HL-60/S4 treated with retinoic acid at 250 ng/mL for 4 days and 3 days (cell line): ENCODE measurements around the gene ADAMTSL3.

Experiments used
- in situ Hi-C: fragments of 300-500 bp; cut with MboI; formaldehyde crosslinking; loops from 2 replicates; pipeline ENCODE4 v1.7.0; 2022; ENCODE audit warnings: low sequenced_read_pairs

ADAMTSL3 gene, protein sequence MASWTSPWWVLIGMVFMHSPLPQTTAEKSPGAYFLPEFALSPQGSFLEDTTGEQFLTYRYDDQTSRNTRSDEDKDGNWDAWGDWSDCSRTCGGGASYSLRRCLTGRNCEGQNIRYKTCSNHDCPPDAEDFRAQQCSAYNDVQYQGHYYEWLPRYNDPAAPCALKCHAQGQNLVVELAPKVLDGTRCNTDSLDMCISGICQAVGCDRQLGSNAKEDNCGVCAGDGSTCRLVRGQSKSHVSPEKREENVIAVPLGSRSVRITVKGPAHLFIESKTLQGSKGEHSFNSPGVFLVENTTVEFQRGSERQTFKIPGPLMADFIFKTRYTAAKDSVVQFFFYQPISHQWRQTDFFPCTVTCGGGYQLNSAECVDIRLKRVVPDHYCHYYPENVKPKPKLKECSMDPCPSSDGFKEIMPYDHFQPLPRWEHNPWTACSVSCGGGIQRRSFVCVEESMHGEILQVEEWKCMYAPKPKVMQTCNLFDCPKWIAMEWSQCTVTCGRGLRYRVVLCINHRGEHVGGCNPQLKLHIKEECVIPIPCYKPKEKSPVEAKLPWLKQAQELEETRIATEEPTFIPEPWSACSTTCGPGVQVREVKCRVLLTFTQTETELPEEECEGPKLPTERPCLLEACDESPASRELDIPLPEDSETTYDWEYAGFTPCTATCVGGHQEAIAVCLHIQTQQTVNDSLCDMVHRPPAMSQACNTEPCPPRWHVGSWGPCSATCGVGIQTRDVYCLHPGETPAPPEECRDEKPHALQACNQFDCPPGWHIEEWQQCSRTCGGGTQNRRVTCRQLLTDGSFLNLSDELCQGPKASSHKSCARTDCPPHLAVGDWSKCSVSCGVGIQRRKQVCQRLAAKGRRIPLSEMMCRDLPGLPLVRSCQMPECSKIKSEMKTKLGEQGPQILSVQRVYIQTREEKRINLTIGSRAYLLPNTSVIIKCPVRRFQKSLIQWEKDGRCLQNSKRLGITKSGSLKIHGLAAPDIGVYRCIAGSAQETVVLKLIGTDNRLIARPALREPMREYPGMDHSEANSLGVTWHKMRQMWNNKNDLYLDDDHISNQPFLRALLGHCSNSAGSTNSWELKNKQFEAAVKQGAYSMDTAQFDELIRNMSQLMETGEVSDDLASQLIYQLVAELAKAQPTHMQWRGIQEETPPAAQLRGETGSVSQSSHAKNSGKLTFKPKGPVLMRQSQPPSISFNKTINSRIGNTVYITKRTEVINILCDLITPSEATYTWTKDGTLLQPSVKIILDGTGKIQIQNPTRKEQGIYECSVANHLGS (N-terminal part only)

DNA sequence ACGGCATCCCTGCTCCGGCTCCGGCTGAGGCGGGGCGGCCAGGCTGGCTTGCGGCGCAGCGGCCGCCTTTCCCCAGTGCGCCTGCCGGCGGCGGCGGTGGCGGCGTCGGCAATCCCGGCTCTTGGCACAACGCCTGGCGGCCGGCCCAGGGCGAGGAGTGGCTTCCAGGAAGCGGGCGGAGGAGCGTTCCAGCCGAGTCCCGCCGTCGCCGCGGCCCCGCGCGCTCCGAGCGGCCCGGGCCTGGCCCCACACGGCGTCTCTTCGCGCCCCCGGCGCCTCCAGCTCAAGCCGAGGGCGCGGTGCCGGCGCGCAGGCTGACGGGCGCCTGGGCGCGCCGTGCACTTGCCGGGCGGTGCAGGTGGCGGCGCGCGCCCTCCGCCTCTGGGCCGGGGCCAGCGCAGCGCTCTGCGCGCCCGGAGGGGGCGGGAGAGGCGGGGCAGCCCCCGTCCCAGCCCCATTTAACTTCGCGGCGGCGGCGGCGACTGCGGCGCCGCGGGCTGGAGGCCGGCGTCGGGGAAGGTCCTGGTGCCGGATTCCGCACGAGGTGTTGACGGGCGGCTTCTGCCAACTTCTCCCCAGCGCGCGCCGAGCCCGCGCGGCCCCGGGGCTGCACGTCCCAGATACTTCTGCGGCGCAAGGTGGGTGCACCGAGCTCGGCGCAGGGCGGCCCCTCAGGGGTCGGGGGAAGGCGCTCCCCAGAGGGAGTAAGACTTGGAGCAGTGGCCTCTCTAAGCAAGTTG, at the start of gene ADAMTSL3:
Gene ADAMTSL3 (plus strand): TSS at position 485 of the 740 bp plus-strand sequence. CDS start 1,639 bp downstream, outside the sequence.
- in situ Hi-C loops, result no loop called here

GRCh38 chr15:83604549-83604948, 49.4 kb upstream of the ADAMTSL3 start:
- in situ Hi-C loops, result no loop called here

- in situ Hi-C loops, result no loop called here
Observed at GRCh38 chr15:83605111-83605945, 48.6 kb upstream of the ADAMTSL3 start.

- in situ Hi-C loops, result no loop called here
Observed at GRCh38 chr15:83610132-83610531, 43.8 kb upstream of the ADAMTSL3 start.

DNA sequence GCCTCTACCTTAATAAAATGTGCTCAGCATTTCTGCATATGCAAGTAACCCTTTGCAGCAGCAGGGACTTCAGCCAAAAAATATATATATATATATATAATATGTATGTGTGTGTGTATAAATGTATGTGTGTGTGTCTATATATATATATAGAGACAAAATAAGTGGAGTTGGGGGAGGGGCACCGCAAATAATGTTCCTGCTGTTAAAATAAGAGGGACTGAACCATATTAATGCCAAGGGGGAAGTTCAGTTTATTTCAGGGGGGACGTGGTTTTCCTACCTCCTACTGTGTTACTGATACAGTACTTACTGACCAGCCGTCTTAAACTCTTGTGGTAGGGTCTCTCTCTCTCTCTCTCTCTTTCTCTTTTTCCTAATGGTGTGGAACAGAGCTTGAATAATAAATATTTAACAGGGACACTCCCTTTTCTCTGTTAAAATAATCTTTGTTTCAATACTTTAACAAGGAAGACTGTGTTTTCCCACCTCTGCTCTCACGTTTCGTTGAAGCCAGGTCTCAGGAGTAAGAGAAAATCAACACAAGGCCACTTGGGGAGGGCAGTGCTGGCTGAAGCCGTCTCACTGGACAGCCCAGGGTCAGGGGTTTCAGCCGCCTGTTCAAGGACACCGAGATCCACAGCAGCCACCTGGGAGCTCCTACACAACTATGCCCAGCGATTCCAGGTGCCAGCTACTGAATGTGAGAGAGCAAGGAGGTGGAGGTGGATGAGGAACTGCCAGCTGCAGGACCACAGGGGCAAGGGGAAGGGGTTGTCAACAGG, 42.8 kb upstream of the ADAMTSL3 start:
- in situ Hi-C loops, result no loop called here

DNA sequence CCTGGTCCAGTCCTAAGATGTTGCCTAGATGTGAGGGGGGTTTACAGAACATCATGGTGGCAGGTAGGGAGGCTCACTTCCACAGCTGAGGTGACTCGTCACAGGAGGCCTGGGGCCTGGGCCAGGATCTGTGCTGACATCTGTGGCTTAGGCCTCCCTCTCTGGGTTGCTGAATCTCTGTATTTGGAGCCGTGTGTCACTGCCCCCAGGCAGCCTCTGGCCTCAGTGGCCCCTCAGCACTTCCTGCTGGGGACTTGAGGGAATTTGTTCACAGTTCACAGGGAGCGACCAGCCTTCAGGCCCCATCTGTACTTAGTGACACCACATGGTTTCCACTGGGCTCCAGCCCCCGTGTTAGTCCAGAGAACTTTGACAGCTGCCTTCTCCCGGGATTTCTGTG, 41.7 kb upstream of the ADAMTSL3 start:
- in situ Hi-C loops, result no loop called here

DNA sequence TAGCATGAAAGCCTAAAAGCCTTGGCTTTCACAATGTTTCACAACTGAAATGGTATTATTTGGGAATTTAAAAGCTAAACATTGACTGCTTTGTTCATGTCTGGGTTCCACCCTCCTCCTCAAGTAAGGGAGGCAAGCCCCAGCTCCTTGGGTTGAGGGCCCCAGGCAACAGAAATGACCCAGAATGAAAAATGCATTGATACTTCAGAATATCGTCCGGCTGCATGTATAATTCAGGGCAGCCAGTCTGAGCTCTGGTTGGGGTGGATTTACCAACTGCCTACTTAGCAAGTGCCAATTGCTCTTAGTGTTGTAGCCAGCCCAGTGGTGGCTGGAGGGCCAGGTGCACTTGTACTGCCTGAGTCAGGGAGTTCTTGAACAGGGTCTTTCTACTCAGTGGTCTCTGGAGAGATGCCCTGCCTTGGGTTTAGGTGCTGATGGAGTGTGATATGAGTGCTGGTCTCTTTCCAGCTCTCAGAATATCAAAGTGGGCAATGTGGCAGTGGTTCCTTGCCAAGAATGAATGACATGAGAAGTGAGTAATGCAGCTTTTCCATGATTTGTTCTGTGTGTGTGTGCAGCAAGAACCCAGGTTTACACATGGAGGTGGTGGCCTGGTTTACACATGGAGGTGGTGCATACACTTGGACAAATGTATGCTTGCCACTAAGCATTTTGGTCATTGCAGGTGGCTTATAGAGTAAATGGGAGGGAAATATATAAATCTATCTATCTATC, 40.9 kb upstream of the ADAMTSL3 start:
- in situ Hi-C loops, result no loop called here

GRCh38 chr15:83613714-83614113, 40.2 kb upstream of the ADAMTSL3 start:
- in situ Hi-C loops, result no loop called here

GRCh38 chr15:83616840-83617239, 37.1 kb upstream of the ADAMTSL3 start:
- in situ Hi-C loops, result no loop called here

DNA sequence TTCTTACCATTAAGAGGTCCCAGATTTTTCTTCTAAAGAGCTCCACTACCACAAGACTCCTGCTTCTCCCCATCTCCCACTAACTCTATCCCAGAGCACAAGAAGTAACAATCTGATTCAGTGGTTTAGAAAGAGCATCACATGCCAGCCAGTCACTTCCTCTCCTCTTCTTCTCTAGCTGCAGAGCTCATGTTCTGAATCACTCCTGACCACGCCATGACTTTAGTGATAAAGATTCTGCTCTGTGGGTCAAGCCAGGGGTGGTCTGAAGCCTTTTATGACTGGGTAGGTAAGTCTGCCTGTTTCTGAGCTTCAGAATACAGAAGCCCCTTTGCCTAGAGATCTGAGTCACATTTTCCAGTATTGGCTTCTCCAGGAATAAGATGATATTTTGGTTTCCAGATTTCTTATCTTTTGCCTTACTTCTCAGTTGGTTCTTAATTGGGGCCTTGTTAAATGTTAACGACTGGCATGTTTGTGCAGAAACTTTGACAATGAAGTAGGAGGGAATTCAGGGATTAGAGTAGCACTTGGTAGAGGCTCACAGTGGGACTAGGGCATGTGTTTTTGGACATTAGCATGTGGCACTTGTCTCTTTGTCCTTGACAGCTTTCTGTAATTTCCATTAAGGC, 27.6 kb upstream of the ADAMTSL3 start:
- in situ Hi-C loops, result no loop called here

- in situ Hi-C loops, result no loop called here
Observed at GRCh38 chr15:83631534-83631933, 22.4 kb upstream of the ADAMTSL3 start.

DNA sequence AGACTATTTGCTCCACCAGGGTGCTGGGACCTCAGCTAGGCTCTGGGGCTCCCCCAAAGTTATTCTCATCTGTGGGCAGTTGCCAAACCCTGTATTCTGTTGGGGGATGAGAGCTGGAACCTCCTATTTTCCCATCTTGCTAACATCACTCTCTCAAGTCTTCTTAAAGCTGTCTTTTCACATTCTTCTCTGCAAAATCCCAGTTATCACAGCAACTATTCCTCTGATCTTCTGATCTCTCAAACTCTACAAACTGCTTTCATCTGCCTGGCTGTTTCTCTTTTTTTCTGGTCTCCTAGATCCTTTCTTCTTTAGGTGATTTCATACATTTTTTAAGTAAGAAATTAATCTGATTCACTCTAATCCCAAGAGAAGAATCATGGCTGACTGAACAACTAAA, 10.7 kb upstream of the ADAMTSL3 start:
- in situ Hi-C loops, result no loop called here

DNA sequence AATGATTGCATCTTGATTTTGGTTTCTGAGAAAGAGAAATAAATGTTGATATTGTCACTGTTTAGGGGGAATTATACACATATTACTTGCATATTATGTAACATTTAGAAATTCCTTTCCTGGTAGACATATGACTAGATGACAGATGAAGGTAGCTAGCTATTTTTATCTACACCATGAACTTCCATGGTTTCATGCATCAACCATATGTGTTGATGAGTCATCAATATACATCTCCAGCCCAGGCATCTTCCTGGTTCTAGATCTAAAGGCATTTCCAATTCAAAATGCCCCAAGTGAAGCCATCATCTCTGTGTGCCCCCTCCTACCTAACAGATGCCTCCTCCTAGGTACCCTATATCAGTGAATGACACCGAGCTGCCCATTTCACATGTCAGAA, 9.5 kb upstream of the ADAMTSL3 start:
- in situ Hi-C loops, result no loop called here

- in situ Hi-C loops, result no loop called here
Observed at GRCh38 chr15:83650831-83651230, 3.1 kb upstream of the ADAMTSL3 start.

DNA sequence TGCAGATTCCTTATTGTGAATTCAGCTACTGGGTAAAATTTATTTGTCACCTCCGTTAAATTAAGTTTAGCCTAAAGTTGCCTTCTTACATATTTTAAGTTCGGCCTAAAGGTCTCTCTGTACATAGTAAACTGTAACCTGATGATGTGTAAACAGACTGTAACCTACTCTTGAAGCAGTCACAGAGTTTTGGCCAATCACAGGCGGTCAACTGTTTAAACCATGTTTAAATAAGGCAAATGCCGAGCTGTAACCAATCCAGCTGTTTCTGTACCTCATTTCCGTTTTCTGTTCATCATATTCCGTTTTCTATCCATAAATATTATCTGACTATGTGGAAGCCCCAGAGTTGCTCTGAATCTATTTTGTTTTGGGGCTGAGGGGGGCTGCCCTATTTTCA, 2.4 kb upstream of the ADAMTSL3 start:
- in situ Hi-C loops, result no loop called here

GRCh38 chr15:83652626-83653204, 1.2 kb upstream of the ADAMTSL3 start:
- in situ Hi-C loops, result no loop called here

- in situ Hi-C loops, result no loop called here
Observed at GRCh38 chr15:83653288-83653638, 660 bp upstream of the ADAMTSL3 start.
